ENCODE results near the gene ROCK2.

The ROCK2 gene

GRCh38 chr2:11245322-11245721, 99.1 kb downstream of the ROCK2 start:
- in situ Hi-C loops (cut with MboI; ENCODE audit: low pct_unique_long_range_greater_than_20kb, low sequenced_read_pairs, unreplicated experiment): loop anchor here (25.0 kb wide), 1 partner anchor 167 kb away; no protein-coding TSS in a partner anchor
- no peak for TF ChIP-seq CTCF (IDR thresholded peaks at IDR 0.05; ENCODE audit: extremely low read depth, insufficient read depth, missing control alignments)
- no peak for DNase-seq (ENCODE audit: low spot score)

GRCh38 chr2:11244091-11244826, 100.2 kb downstream of the ROCK2 start:
- no peak for TF ChIP-seq CTCF (IDR thresholded peaks at IDR 0.05; ENCODE audit: extremely low read depth, insufficient read depth, missing control alignments)
- no peak for DNase-seq (ENCODE audit: low spot score)
- in situ Hi-C loops (cut with MboI; ENCODE audit: low pct_unique_long_range_greater_than_20kb, low sequenced_read_pairs, unreplicated experiment): loop anchor here (25.0 kb wide), 1 partner anchor 168 kb away; no protein-coding TSS in a partner anchor

- DNase-seq (ENCODE audit: low spot score): no peak
- no peak for TF ChIP-seq CTCF (IDR thresholded peaks at IDR 0.05; ENCODE audit: extremely low read depth, insufficient read depth, missing control alignments)
- in situ Hi-C loops (cut with MboI; ENCODE audit: low pct_unique_long_range_greater_than_20kb, low sequenced_read_pairs, unreplicated experiment): loop anchor here (25.0 kb wide), 1 partner anchor 169 kb away; no protein-coding TSS in a partner anchor
These were observed 100.9 kb downstream of the ROCK2 start for GRCh38 chr2:11243512-11243911.

GRCh38 chr2:11242542-11243174, 101.8 kb downstream of the ROCK2 start:
- in situ Hi-C loops (cut with MboI; ENCODE audit: low pct_unique_long_range_greater_than_20kb, low sequenced_read_pairs, unreplicated experiment): loop anchor here (25.0 kb wide), 1 partner anchor 170 kb away; no protein-coding TSS in a partner anchor
- TF ChIP-seq CTCF (IDR thresholded peaks at IDR 0.05; ENCODE audit: extremely low read depth, insufficient read depth, missing control alignments): no peak
- DNase-seq (ENCODE audit: low spot score): no peak

GRCh38 chr2:11241412-11242203, 102.8 kb downstream of the ROCK2 start:
- DNase-seq (ENCODE audit: low spot score): no peak
- in situ Hi-C loops (cut with MboI; ENCODE audit: low pct_unique_long_range_greater_than_20kb, low sequenced_read_pairs, unreplicated experiment): loop anchor here (25.0 kb wide), 1 partner anchor 171 kb away; no protein-coding TSS in a partner anchor
- no peak for TF ChIP-seq CTCF (IDR thresholded peaks at IDR 0.05; ENCODE audit: extremely low read depth, insufficient read depth, missing control alignments)
